ENCODE measurements around the gene THBS3.
"Not testable (repeated sequence)": the region's sequence is repeated elsewhere in the genome, so short reads cannot be mapped to it uniquely, and the experiment has no call there.

Gene THBS3

DNA sequence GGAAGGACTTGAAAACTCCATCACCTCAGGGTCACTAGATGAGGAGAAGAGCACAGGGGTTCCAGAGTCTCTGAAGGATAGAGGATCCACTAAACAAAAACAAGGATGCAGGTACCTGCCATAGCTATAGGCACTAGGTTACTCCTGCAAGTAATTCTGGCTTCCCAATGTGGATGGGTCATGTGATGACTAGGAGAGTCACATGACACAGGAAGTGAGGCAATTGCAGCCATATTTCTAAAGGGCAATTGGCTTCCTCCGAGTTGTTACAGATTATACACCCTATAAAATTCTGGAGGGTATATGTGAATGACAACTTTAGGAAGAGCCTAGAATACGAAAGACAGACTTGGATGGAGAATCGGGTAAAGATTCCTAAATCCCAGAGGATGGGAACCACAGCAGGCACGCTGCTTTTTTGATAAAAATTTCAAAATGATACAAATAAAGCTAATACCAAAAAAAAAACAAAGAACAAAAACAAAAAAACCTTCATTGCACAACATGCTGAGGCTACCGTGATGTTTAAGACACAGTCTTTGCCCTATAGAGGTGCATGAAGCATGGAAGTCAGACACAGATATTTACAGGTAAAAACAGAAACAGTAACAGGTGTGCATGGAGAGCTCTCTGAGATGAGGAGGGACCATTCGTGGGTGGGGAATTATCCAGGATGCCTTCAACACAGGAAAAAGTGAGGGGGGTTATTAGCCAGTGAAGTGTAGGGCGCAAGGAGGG is 11.3 kb upstream of the THBS3 start:
- Histone ChIP-seq H3K4me2 (peak overlapping the region; percentile 10 to 79 (median 46); a peak in 18 of 22 replicates), H3K9ac (peak overlapping the region in 3 of 11 experiments; percentile 0 to 38 (median 3); a peak in 1 of 22 replicates), H3K27ac (peak overlapping the region in 8 of 11 experiments; percentile 7 to 69 (median 48); a peak in 9 of 22 replicates), H3K4me3 (no peak overlapping the region), H4K20me1 (no peaks in the 10 kb centered on the region; a peak in 1 of 22 replicates), H3K9me3 (replicated peaks in 1 of 11) (no peaks in the 10 kb centered on the region), H3K36me3 (peaks cover 10 to 36% (median 18%) of the 10 kb centered on the region in 11 experiments; a peak in 20 of 22 replicates), H3K4me1 (peaks cover 40 to 54% (median 51%) of the 10 kb centered on the region in 10 experiments), H3K27me3 (no peaks in the 10 kb centered on the region)
- no peak for TF ChIP-seq Cebpa-rat (IDR thresholded peaks at IDR 0.05)

DNA sequence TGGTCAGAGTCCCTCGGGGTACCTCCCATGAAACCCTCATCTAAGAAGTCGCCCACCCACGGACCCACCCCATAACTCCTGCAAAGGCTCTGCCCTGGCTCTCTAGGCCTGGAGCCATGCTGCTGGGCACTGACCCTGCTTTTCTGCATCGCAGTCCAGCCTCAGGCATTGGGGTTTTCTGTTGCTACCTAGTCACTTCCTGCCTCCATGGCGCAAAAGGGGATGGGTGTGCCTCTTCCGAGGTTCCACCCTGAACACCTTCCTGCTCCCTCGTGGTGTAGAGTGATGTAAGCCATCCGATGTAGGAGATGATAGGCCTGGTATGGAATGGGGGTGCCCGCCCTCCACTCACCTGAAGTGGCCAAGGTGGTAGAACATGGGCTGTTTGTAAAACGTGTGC is 7.0 kb upstream of the THBS3 start:
- H3K9me3 ChIP-seq (replicated peaks in 1 of 11); H3K4me2 ChIP-seq: not testable (repeated sequence)
- peaks cover 10 to 53% (median 29%) of the 10 kb centered on the region in 11 experiments; a peak in 20 of 22 replicates for H3K36me3 ChIP-seq

DNA sequence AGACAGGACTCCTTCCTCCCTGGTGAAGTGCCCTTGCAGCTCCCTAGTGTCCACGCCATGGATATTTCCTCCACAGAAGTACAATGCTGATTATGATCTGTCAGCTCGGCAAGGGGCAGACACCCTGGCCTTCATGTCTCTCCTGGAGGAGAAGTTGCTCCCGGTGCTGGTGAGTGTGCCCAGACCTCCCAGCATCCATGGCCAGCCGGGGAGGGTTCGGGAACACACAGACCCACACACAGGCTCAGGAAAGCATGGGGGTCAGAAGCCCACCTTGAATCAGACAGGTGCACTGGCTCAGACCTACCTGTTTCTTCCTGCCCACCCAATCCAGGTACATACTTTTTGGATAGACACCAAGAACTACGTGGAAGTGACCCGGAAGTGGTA is 4.3 kb upstream of the THBS3 start:
- not testable (repeated sequence) for H3K4me3 ChIP-seq

More for the DNA sequence above, 7.0 kb upstream of the THBS3 start:
- not testable (repeated sequence) for H3K27ac ChIP-seq, H3K4me3 ChIP-seq, H4K20me1 ChIP-seq, H3K9ac ChIP-seq, H3K27me3 ChIP-seq
- H3K4me1 ChIP-seq: peaks cover 16 to 26% (median 21%) of the 10 kb centered on the region in 10 experiments

DNA sequence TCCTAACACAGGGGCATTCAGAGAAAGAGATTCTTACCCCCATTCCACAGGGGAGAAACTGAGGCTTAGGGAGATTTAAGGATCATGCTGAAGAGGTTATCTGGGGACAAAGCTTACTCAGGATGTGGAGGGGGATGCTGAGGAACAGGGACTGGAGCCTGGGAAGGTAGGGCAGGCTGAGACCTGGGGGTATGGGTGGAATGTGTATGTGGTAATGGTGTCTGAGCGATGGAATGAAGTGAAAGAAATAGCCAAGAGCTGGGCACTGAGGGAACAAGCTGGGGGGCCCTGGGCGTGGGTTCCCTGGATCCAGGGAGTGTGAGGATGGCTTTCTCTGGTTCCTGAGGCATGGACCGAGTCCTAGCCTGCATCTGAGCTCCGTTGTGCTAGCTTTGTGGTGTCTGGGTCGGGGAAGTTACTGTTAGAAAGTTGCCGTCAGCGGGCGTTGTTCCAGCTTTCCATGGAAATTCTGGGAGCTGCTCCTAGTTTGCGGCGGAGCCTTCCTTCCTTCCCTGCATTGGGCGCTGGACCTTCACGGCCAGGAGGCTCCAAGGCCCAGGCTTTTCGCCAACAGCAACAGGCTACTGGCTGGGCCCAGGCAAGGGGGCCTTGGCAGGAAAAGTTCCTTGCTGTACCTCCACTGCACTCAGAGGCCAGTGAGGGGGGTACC is 3.8 kb upstream of the THBS3 start:
- not testable (repeated sequence) for H3K9me3 ChIP-seq (replicated peaks in 1 of 11); H4K20me1 ChIP-seq; H3K27ac ChIP-seq; H3K27me3 ChIP-seq; H3K4me3 ChIP-seq; H3K4me2 ChIP-seq; H3K9ac ChIP-seq
- Histone ChIP-seq H3K36me3 (peaks cover 10 to 41% (median 22%) of the 10 kb centered on the region in 11 experiments; a peak in 20 of 22 replicates), H3K4me1 (peaks cover 33 to 40% (median 35%) of the 10 kb centered on the region in 10 experiments)

More for the DNA sequence above, 4.3 kb upstream of the THBS3 start:
- H3K27me3 ChIP-seq; H4K20me1 ChIP-seq; H3K4me2 ChIP-seq; H3K9ac ChIP-seq; H3K27ac ChIP-seq; H3K9me3 ChIP-seq (replicated peaks in 1 of 11): not testable (repeated sequence)
- peaks cover 27 to 34% (median 29%) of the 10 kb centered on the region in 10 experiments for H3K4me1 ChIP-seq
- peaks cover 10 to 44% (median 24%) of the 10 kb centered on the region in 11 experiments; a peak in 20 of 22 replicates for H3K36me3 ChIP-seq

DNA sequence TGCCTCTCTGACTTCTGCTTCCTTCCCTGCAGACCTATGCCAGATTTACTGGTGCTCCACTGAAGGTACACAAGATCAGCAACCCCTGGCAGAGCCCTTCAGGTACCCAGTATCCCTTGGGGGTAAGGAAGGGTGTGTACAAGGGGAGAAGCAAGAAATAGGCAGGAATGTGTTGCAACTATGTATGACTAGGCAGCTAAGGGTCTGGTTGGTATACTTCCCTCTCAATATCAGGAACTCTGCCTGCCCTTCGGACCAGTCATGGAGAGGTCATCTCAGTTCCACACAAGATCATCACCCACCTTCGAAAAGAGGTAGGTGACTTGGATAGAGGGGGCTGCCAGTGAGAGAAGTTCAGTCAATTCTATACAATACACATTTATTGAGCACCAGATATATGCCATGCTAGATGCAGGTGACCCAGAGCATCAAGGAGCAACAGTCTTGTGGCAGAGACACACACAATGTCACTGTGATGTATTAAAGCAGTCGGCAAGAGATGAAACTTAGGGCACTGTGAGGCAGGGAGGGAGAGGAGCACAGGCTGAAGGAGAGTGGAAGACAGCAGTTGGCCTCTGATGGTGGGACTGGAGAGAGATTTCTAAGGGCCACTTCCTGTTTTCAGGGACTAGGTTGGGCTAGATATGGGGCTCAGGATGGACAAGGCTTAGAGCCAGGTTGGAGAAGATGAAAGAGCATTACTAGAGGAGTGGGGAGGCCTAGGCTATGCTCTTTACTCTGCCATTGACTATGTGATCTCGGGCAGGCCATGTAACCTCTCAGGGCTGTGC is 2.8 kb upstream of the THBS3 start:
- Histone ChIP-seq H3K27ac (peak overlapping the region in 5 of 11 experiments; percentile 38 to 100 (median 98); a peak in 9 of 22 replicates), H3K9me3 (replicated peaks in 1 of 11) (no peaks in the 10 kb centered on the region), H3K4me1 (peaks cover 36 to 48% (median 42%) of the 10 kb centered on the region in 10 experiments), H4K20me1 (no peaks in the 10 kb centered on the region), H3K4me3 (peak overlapping the region in 5 of 10 experiments; percentile 76 to 97 (median 93); a peak in 5 of 20 replicates), H3K36me3 (peaks cover 3 to 31% (median 14%) of the 10 kb centered on the region in 11 experiments; a peak in 19 of 22 replicates), H3K27me3 (no peaks in the 10 kb centered on the region), H3K9ac (peak overlapping the region in 8 of 11 experiments; percentile 88 to 100 (median 95); a peak in 8 of 22 replicates), H3K4me2 (peak overlapping the region; percentile 83 to 98 (median 94); a peak in 21 of 22 replicates)
- 0 out of 22 replicates have a peak, but pooled peaks of 2 of the 11 experiments have one; percentile 9 to 19 for TF ChIP-seq Cebpa-rat (IDR thresholded peaks at IDR 0.05)

DNA sequence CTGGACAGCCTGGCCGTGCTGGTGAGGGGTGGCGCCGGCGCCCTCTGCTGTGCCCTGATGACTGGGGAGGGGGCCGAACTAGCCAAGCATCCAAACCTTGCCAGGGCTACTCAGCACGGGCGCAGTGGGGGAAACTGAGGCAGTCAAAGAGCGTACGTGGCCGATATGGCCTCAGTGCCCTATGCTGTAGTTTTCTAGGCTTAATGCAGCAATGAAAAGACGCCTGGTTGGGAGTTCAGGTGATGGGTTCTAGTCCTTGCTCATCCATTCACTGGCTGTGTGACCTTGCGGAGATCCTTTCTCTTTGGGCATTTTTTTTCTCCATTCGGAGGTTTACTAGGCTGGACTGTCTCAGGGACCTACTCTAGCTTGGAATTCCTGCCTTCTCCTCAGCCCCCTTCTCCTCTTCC is 1.6 kb upstream of the THBS3 start:
- no peaks in the 10 kb centered on the region for H3K27me3 ChIP-seq
- H3K9ac ChIP-seq: peak overlapping the region; percentile 88 to 100 (median 94)
- H4K20me1 ChIP-seq: no peaks in the 10 kb centered on the region
- peak overlapping the region; percentile 83 to 98 (median 94) for H3K4me2 ChIP-seq
- H3K36me3 ChIP-seq: peaks cover 0 to 22% (median 11%) of the 10 kb centered on the region in 11 experiments; a peak in 13 of 22 replicates
- peak overlapping the region; percentile 89 to 100 (median 97) for H3K27ac ChIP-seq
- TF ChIP-seq Cebpa-rat (IDR thresholded peaks at IDR 0.05): no peak
- peaks cover 36 to 48% (median 42%) of the 10 kb centered on the region in 10 experiments for H3K4me1 ChIP-seq
- no peaks in the 10 kb centered on the region for H3K9me3 ChIP-seq (replicated peaks in 1 of 11)
- peak overlapping the region; percentile 76 to 97 (median 91) for H3K4me3 ChIP-seq

DNA sequence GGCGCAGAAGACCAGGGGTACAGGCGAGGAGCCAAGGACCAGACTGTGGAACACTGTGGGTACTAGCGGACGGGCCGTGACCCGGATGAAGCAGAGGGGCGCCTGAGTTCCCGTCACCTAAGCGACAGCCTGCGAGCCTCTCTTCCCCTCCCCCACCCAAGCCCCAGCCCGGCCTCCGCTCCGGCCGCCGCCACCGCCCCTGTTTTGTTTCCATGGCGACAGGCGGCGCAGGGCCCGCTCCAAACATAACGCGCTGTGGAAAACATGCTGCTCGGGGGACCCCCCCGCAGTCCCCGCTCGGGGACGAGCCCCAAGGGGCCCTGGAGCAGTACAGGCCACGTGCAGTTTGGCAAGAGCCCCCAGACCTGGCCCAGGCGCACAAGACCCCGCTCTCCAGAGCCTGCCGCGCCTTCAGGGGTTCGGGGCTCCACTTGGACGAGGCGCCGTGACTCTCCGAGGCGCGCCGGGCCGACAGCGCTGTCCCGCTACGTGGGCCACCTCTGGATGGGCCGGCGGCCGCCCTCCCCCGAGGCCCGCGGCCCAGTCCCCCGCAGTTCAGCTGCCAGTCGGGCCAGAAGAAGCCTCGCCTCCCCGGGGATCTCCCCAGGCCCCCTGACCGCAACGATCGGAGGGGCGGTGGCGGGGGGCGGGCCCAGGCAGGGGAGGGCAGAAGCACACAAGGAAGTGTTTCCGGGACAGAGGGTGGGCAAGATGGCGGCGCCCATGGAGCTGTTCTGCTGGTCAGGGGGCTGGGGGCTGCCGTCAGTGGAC is 1.0 kb upstream of the THBS3 start, which contains the start of gene MTX1:
Gene MTX1, plus strand, starts transcription at position 155 of the 771 bp plus-strand sequence. Its CDS starts 110 bp downstream, at position 265.
- H3K9ac ChIP-seq: peak within 1 kb of the TSS; percentile 88 to 100 (median 94)
- H3K9me3 ChIP-seq (replicated peaks in 1 of 11): no peaks in the 10 kb centered on the region
- peak within 1 kb of the TSS; percentile 89 to 100 (median 97) for H3K27ac ChIP-seq
- no peak for TF ChIP-seq Cebpa-rat (IDR thresholded peaks at IDR 0.05)
- no peaks in the 10 kb centered on the region for H3K27me3 ChIP-seq
- peak within 1 kb of the TSS; percentile 83 to 98 (median 94) for H3K4me2 ChIP-seq
- no peaks in the 10 kb centered on the region for H4K20me1 ChIP-seq
- H3K4me3 ChIP-seq: peak within 1 kb of the TSS; percentile 76 to 97 (median 91)
- H3K4me1 ChIP-seq: peaks cover 36 to 48% (median 42%) of the 10 kb centered on the region in 10 experiments
- H3K36me3 ChIP-seq: peaks cover 0 to 22% (median 11%) of the 10 kb centered on the region in 11 experiments; a peak in 13 of 22 replicates

Data from BLaER1 treated with 17β-estradiol and CSF1 and Interleukin-3, amounts not matched to agents 10 nM and 100 nM (cell line).